SIG-M5 (cell line): Measurements from ENCODE around the gene ZAP70.

Experiments used
- DNase-seq: peaks from one replicate; lab custom pipeline; 2025; lab: John Stamatoyannopoulos, UW

The ZAP70 gene

GRCh38 chr2:97788986-97789644 is 75.7 kb downstream of the ZAP70 start:
- no peak for DNase-seq
